Vagina (tissue), 2 donors: Measurements from ENCODE around the gene TMEM191C. TPM values are rescaled to one million over a fixed set of nuclear protein-coding genes. Genes with fewer than 3 reads are reported as not detected.

Experiments used
- DNase-seq, 2 donors: peaks; one replicate each; pipeline ENCODE4 v3.0.0-alpha.2; 2017; ENCODE audit errors: extremely low spot score in 2 of 2
- H3K27ac ChIP-seq: fragments of 200-600 bp; sonication (generic); one replicate; pipeline ENCODE4 v1.5.1; 2019
- H3K27me3 ChIP-seq: fragments of 200-600 bp; sonication (generic); one replicate; pipeline ENCODE4 v1.5.1; 2019
- H3K36me3 ChIP-seq, 2 donors: fragments of 200-600 bp; sonication (generic); one replicate each; pipeline ENCODE4 v1.5.1; 2017 to 2019
- H3K4me1 ChIP-seq: fragments of 200-600 bp; sonication (generic); one replicate; pipeline ENCODE4 v1.5.1; 2019
- H3K4me3 ChIP-seq, 2 donors: fragments of 200-600 bp; sonication (generic); 1 replicate in 1 of 2; 2 replicates in 1 of 2; pipeline ENCODE4 v1.5.1; 2016 to 2019
- H3K9me3 ChIP-seq: fragments of 200-600 bp; sonication (generic); one replicate; pipeline ENCODE4 v1.5.1; 2019
- POLR2A ChIP-seq, 2 donors: fragments of 450-650 bp; IDR thresholded peaks; one replicate each; pipeline ENCODE4 v1.6.1; 2017; ENCODE audit warnings: antibody characterized with exemption in 2 of 2, mild to moderate bottlenecking in 2 of 2, moderate library complexity in 2 of 2
- POLR2AphosphoS5 ChIP-seq, 2 donors: sonication (generic); formaldehyde crosslinking; IDR thresholded peaks; one replicate each; pipeline ENCODE4 v1.9.0; 2017; ENCODE audit warnings: antibody characterized with exemption in 2 of 2, mild to moderate bottlenecking in 2 of 2, low read depth in 1 of 2; ENCODE audit not compliant: insufficient read depth in 1 of 2
- intact Hi-C: fragments of 100-400 bp; cut with DNase I; formaldehyde crosslinking; loops from one replicate; pipeline ENCODE4 v1.15.1; 2023
- total RNA-seq: library from RNA; depleted of rRNA; stranded (reverse); fragments of >200 nt; gene quantifications from one replicate; pipeline ENCODE4 v1.2.3, GENCODE V29; 2016
- TF ChIP-seq, protein P1 (sequence below), 3 experiments: fragments of 450-650 bp in 2 of 3; fragments of 200-600 bp in 1 of 3; sonication (generic) in 1 of 3; IDR thresholded peaks; one replicate each; pipeline ENCODE4 v1.5.1; 2017 to 2019; ENCODE audit warnings: antibody characterized with exemption in 3 of 3, mild to moderate bottlenecking in 2 of 3, moderate library complexity in 2 of 3

TMEM191C gene
- total RNA-seq, 1 donor from 2014 or later, result 8.3 TPM

DNA sequence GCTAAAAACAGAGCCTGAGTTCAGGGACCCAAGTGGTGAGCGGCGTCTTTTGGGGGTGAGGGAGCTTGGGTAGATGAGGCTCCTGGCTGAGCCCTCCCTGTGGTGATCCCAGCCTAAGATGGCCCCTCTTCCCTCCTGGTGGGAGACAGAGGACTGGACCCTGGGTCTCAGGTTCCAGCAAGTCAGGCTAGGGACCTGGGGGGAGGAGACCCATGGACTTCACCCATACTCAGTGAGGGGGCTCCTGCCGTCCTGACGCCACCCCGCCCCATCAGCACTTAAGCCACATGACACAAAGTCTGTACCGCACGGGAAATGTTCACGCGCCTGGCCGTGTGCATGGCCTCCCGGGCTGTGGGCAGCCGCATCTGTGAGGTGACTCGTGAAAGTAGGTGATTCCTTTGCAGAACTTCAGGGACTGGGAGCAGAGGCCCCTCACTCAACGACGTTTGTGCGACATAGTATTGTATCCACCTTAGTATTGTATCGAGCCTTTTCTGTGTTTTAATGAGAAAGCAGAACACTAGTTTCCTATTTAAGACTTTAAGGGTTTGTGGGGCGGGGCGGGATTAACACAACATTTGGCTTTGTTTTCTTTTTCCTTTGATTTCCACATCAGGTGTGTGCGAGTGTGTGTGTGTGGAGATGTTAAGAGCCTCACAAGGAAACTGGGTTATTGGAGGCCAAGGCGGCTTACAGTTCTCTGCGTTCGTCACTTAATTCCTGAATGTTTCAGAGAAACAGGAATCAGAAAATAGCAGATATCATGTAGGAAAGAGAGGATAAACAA is 18.4 kb upstream of the TMEM191C start:
- H3K27ac ChIP-seq, result no peak overlapping the region
- TF ChIP-seq, protein P1, sequence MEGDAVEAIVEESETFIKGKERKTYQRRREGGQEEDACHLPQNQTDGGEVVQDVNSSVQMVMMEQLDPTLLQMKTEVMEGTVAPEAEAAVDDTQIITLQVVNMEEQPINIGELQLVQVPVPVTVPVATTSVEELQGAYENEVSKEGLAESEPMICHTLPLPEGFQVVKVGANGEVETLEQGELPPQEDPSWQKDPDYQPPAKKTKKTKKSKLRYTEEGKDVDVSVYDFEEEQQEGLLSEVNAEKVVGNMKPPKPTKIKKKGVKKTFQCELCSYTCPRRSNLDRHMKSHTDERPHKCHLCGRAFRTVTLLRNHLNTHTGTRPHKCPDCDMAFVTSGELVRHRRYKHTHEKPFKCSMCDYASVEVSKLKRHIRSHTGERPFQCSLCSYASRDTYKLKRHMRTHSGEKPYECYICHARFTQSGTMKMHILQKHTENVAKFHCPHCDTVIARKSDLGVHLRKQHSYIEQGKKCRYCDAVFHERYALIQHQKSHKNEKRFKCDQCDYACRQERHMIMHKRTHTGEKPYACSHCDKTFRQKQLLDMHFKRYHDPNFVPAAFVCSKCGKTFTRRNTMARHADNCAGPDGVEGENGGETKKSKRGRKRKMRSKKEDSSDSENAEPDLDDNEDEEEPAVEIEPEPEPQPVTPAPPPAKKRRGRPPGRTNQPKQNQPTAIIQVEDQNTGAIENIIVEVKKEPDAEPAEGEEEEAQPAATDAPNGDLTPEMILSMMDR (IDR thresholded peaks at IDR 0.05), result no peak
- TF ChIP-seq POLR2A (IDR thresholded peaks at IDR 0.05) (no peak), POLR2AphosphoS5 (IDR thresholded peaks at IDR 0.05; ENCODE audit: insufficient read depth in 1 of 2, low read depth in 1 of 2) (no peak)
- no peak for DNase-seq
- no peak overlapping the region for H3K4me3 ChIP-seq
- intact Hi-C loops, result no loop called here
- H3K27me3 ChIP-seq, result no peaks in the 10 kb centered on the region
- H3K9me3 ChIP-seq, result no peaks in the 10 kb centered on the region
- peaks cover 0 to 27% of the 10 kb centered on the region in 2 donors for H3K36me3 ChIP-seq
- H3K4me1 ChIP-seq, result no peaks in the 10 kb centered on the region

DNA sequence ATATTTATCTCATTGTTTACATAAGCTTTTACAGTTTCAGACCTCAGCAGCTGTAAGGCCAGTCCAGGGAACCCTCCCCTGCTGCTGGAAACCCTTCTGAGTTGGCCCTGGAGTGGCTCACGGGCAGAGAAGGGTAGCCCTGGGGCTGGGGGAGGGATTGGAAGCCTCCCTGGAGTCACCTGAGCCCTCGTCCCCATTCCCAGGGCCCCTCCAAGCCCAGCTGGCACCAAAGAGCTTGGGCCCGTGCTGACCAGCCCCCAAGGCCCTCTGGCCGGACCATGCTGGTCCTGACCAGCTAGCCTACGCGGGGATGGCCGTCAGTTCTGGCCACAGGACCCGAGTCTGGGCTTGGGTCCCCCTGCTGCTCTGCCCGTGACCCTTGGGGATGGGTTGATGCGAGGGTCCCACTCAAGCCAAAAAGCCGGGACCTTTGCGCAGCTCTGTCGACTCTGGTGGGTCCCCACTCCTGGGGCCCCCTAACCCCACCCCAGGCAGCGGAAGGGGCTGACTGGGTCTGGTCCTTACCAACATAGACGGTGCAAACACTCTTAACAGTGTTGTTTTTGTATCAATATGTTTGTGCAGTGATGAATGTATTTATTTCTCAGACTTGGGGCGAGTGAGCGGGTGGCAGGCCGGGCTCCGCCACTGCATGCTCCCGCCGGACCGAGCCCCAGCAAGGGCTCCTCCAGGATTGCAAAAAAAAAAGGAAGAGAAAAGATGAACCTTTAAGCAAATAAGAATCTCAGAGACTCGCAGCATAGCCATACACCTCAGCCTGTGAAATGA is 17.5 kb upstream of the TMEM191C start:
- TF ChIP-seq POLR2A (IDR thresholded peaks at IDR 0.05) (no peak), POLR2AphosphoS5 (IDR thresholded peaks at IDR 0.05; ENCODE audit: insufficient read depth in 1 of 2, low read depth in 1 of 2) (no peak)
- TF ChIP-seq, protein P1 (IDR thresholded peaks at IDR 0.05), result no peak
- Histone ChIP-seq H3K27me3 (no peaks in the 10 kb centered on the region), H3K9me3 (no peaks in the 10 kb centered on the region), H3K36me3 (peaks cover 0 to 25% of the 10 kb centered on the region in 2 donors), H3K4me3 (no peak overlapping the region), H3K4me1 (no peaks in the 10 kb centered on the region), H3K27ac (no peak overlapping the region)
- intact Hi-C loops, result no loop called here
- no peak for DNase-seq

DNA sequence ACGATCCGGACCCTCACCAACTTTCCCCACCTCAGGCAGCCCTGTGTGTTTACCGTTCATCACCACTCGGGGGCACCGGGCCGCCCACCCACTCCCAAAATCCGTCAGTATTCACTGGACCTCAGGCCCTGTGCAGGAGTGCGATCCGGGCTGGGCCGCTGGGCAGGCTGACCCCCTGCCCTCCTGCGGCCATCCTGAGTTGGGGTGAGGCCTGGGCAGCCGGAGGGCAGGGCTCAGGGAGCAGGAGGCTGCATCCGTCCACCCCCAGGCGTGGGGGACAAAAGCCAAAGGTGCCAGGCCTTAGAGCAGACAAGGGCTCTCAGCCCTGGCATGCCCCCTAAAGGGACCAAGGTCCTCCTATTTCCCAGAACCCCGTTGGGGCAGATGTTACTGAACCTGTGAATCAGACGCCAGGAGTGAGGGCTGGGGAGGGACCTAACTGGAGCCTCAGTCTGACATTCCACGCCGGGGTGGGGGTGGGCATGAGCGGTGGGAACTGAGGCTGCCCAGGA is 16.8 kb upstream of the TMEM191C start:
- H3K27ac ChIP-seq, result no peak overlapping the region
- intact Hi-C loops, result no loop called here
- no peaks in the 10 kb centered on the region for H3K4me1 ChIP-seq
- H3K4me3 ChIP-seq, result no peak overlapping the region
- H3K27me3 ChIP-seq, result no peaks in the 10 kb centered on the region
- no peak for TF ChIP-seq POLR2AphosphoS5 (IDR thresholded peaks at IDR 0.05; ENCODE audit: insufficient read depth in 1 of 2, low read depth in 1 of 2)
- TF ChIP-seq, protein P1 (IDR thresholded peaks at IDR 0.05), result no peak
- TF ChIP-seq POLR2A (IDR thresholded peaks at IDR 0.05), result no peak
- peaks cover 0 to 19% of the 10 kb centered on the region in 2 donors for H3K36me3 ChIP-seq
- H3K9me3 ChIP-seq, result no peaks in the 10 kb centered on the region
- DNase-seq, result no peak

DNA sequence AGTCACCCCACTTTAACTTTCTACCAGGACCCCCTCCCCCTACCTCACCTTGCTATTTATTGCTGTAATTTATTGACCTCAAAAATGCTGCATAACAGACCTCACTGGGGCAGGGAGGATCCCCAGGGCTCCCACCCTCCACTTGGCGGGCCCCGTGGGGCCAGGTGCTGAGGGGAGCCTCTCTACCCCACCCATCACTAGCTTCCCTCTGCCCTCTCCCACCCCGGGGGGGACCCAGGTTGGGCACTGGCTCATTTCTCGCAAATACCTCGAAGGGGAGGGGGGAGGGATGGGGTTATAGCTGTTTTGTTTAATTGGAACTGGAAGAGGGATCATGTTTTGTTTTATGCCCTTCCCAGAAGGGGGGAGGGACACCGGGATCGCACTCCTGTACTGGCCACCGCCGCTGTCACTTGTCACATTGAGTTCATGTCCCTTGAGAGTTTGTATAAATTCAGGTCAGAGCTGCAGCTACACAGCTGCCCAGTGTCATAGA is 16.3 kb upstream of the TMEM191C start:
- no peak overlapping the region for H3K4me3 ChIP-seq
- no peak for DNase-seq
- no peaks in the 10 kb centered on the region for H3K4me1 ChIP-seq
- H3K9me3 ChIP-seq, result no peaks in the 10 kb centered on the region
- intact Hi-C loops, result no loop called here
- TF ChIP-seq, protein P1 (IDR thresholded peaks at IDR 0.05), result no peak
- TF ChIP-seq POLR2AphosphoS5 (IDR thresholded peaks at IDR 0.05; ENCODE audit: insufficient read depth in 1 of 2, low read depth in 1 of 2), result no peak
- TF ChIP-seq POLR2A (IDR thresholded peaks at IDR 0.05), result no peak
- H3K27ac ChIP-seq, result no peak overlapping the region
- no peaks in the 10 kb centered on the region for H3K27me3 ChIP-seq
- peaks cover 0 to 13% of the 10 kb centered on the region in 2 donors for H3K36me3 ChIP-seq
